HG03571 (cell line): ENCODE results near the gene TFAP2A.

Source experiments
- ATAC-seq: cut with Tn5 transposase; IDR thresholded peaks from one replicate; pipeline ENCODE4 v1.9.1; 2021; ENCODE audit not compliant: unreplicated experiment

Gene TFAP2A

GRCh38 chr6:10401004-10401536, 13.8 kb downstream of the TFAP2A start:
- no peak for ATAC-seq

- ATAC-seq = no peak
These were observed 14.5 kb downstream of the TFAP2A start for GRCh38 chr6:10400330-10400729.

GRCh38 chr6:10399451-10399850, 15.4 kb downstream of the TFAP2A start:
- no peak for ATAC-seq

- no peak for ATAC-seq
These were observed 16.2 kb downstream of the TFAP2A start for GRCh38 chr6:10398446-10399218.

- ATAC-seq = no peak
These were observed 17.0 kb downstream of the TFAP2A start for GRCh38 chr6:10397756-10398445.

GRCh38 chr6:10396785-10397184, 18.1 kb downstream of the TFAP2A start:
- no peak for ATAC-seq

GRCh38 chr6:10395704-10396546, 18.9 kb downstream of the TFAP2A start:
- no peak for ATAC-seq

- ATAC-seq = no peak
These were observed 19.6 kb downstream of the TFAP2A start for GRCh38 chr6:10395171-10395703.

- no peak for ATAC-seq
These were observed 21.2 kb downstream of the TFAP2A start for GRCh38 chr6:10393544-10394225.

- no peak for ATAC-seq
These were observed 23.1 kb downstream of the TFAP2A start for GRCh38 chr6:10391799-10392198.

- ATAC-seq = no peak
These were observed 23.6 kb downstream of the TFAP2A start for GRCh38 chr6:10391299-10391630.

- ATAC-seq = no peak
These were observed 24.2 kb downstream of the TFAP2A start for GRCh38 chr6:10390495-10391298.

GRCh38 chr6:10389739-10390494, 25.0 kb downstream of the TFAP2A start:
- ATAC-seq = no peak

GRCh38 chr6:10386756-10387654, 27.9 kb downstream of the TFAP2A start:
- ATAC-seq = no peak

- no peak for ATAC-seq
These were observed 28.7 kb downstream of the TFAP2A start for GRCh38 chr6:10386220-10386619.

- no peak for ATAC-seq
These were observed 29.2 kb downstream of the TFAP2A start for GRCh38 chr6:10385524-10386132.

GRCh38 chr6:10384610-10385523, 30.0 kb downstream of the TFAP2A start:
- no peak for ATAC-seq
